HG02840 (cell line): ENCODE results near the gene ZNF76.
A peak's percentile ranks its signal among the peaks of the same experiment; 100 is the strongest.
"Not testable (repeated sequence)": the region's sequence is repeated elsewhere in the genome, so short reads cannot be mapped to it uniquely, and the experiment has no call there.

Source experiments
- ATAC-seq: cut with Tn5 transposase; IDR thresholded peaks from one replicate; pipeline ENCODE4 v1.9.1; 2021; ENCODE audit warnings: mild to moderate bottlenecking, moderate library complexity, moderate number of reproducible peaks; ENCODE audit not compliant: unreplicated experiment, low FRiP score

The ZNF76 gene

DNA sequence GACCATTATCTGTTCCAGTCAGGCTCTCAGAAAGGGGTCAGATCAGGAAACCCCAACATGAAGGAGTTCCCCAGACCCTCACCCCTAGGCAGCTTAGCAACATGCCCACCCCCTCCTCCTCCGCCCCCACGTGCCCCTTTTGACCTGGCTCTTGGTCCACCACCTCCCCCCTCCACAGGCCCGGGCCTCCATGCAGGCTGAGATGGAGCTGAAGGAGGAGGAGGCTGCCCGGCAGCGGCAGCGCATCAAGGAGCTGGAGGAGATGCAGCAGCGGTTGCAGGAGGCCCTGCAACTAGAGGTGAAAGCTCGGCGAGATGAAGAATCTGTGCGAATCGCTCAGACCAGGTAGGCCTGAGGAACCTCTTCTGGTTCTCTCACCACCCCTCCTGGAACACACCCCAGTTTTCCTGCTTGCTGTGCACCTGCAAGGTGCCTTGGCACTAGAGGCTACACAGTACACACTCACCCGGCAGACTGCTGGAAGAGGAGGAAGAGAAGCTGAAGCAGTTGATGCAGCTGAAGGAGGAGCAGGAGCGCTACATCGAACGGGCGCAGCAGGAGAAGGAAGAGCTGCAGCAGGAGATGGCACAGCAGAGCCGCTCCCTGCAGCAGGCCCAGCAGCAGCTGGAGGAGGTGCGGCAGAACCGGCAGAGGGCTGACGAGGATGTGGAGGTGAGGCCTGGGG lies 60.0 kb downstream of the ZNF76 start:
- no peak for ATAC-seq

DNA sequence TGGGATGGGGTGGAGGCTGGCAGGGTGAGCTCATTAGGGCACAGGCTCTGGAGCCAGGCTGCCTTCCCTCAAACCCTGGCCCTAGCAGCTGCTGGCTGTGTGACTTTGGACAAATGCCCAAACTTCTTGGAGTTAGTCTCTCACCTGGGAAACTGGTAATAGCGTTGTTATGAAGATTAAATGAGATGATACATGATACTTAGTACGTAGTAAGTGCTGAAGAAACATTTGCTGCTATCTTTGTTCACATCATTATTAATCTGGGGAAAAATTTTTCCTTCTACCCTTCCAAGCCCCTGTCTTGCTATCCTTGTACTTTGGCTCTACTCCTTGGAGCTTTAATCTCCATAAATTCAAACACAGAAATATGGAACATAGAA lies 60.5 kb downstream of the ZNF76 start:
- no peak for ATAC-seq

DNA sequence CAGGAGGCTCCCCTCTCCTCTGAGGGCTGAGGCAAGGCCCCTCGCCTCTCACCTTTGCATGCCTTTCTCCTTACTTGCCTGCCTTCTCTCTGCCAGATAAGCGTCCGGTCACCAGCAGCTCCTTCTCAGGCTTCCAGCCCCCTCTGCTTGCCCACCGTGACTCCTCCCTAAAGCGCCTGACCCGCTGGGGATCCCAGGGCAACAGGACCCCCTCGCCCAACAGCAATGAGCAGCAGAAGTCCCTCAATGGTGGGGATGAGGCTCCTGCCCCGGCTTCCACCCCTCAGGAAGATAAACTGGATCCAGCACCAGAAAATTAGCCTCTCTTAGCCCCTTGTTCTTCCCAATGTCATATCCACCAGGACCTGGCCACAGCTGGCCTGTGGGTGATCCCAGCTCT lies 61.6 kb downstream of the ZNF76 start:
- no peak for ATAC-seq

DNA sequence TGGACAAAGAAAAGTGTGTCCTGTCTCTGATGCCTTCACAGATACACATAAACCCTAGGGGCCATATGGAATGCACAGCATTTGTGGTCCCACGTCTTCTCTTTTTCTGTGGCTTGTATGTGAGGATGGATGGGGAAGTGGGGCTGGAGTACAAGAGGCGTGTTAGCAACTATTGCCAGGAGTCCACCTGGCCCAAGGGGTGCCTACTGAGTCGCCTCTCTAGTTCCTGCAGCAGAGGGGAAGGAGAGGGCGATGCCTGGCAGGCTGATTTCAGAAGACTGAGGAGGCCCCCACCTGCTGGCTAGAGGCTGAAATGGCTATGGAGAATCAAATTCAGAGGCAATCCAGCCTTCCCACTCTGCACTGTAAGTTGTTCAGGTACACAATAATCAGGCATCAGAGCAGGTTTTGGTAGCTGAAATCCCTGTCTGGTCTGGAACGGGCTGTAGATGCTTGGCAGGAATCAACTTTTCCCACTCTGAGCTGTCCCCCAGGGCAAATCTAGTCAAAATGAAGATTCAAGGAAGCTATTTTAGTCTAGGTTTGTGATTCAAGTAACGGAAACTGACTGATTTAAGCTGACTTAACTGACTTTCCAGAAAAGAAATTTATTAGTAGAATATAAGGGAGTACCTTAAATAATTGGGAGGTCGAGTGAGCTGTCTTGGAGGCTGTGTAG lies 68.0 kb downstream of the ZNF76 start:
- ATAC-seq = no peak

DNA sequence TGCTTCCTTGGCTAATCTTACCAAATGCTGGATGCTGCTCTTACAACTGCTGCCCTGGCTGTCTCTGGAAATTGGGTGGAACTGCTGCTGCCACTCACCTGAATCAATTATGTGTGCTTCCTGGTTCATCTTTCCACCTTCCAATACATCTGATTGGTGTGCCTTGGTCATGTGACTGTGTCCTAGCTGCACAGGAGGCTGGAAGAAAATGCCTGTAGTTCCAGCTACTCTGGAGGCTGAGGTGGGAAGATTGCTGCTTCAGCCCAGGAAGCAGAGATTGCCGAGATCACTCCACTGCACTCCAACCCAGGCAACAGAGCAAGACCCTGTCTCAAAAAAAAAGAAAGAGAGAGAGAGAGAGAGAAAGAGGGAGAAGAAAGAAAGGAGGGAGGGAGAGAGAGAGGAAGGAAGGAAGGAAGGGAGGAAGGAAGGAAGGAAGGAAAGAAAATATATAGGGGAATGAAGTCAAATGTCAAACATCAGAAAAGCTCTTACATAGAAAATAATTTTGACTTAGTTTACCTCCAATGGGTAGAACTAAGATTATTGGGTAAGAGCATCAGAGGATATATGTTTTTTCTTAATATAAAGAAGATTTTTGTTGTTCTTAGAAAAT lies 68.7 kb downstream of the ZNF76 start:
- ATAC-seq = no peak

DNA sequence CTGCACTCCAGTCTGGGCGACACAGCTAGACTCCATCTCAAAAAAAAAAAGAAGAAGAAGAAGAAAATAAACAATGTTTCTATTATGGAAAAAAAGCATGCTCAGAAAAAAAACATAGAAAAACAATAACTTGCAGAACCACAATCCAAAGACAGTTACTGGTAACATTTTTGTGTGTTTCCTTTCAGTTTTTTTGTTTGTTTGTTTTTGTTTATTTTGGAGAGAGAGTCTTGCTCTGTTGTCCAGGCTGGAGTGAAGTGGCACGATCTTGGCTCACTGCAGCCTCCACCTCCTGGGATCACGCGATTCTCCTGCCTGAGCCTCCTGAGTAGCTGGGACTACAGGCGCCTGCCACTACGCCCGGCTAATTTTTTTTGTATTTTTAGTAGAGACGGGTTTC lies 69.4 kb downstream of the ZNF76 start:
- ATAC-seq = not testable (repeated sequence)

DNA sequence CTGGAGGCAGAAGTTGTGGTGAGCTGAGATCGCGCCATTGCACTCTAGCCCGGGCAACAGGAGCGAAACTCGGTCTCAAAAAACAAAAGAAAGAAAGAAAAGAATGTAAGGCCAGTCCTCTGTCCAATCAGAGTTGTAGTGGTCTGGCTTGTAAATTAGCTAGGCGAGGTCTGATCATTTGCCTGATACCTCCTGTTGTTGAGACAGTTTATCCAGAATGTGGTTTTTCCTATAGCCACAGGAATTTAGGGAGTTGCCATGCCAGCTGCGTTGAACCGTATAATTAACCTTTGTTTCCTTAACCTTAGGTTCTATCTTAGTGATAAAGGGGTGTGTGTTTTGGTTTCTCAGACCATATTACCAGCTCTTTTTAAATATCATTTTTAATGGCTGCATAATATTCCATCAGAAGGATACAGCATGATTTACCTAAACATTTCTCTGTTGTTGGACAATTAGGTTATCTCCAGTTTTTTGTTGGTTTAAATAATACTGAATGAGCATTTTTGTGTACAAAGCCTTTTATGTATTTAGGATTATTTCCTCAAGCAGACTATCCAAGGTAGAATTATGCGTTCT lies 71.1 kb downstream of the ZNF76 start:
- no peak for ATAC-seq

DNA sequence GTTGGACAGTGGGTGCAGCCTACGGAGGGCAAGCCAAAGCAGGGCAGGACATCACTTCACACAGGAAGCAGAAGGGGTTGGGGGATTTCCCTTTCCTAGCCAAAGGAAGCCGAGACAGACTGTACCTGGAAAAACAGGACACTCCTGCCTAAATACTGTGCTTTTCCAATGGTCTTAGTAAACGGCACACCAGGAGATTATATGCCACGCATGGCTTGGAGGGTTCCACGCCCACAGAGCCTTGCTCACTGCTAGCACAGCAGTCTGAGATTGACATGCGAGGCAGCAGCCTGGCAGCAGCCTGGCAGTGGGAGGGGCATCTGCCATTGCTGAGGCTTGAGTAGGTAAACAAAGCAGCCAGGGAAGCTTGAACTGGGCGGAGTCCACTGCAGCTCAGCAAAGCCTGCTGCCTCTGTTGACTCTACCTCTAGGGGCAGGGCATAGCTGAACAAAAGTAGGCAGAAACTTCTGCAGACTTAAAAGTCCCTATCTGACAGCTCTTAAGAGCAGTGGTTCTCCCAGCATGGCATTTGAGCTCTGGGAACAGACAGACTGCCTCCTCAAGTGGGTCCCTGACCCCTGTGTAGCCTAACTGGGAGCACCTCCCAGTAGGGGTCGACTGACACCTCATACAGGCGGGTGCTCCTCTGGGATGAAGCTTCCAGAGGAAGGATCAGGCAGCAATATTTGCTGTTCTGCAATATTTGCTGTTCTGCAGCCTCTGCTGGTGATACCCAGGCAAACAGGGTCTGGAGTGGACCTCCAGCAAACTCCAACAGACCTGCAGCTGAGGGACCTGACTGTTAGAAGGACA lies 72.7 kb downstream of the ZNF76 start:
- not testable (repeated sequence) for ATAC-seq

DNA sequence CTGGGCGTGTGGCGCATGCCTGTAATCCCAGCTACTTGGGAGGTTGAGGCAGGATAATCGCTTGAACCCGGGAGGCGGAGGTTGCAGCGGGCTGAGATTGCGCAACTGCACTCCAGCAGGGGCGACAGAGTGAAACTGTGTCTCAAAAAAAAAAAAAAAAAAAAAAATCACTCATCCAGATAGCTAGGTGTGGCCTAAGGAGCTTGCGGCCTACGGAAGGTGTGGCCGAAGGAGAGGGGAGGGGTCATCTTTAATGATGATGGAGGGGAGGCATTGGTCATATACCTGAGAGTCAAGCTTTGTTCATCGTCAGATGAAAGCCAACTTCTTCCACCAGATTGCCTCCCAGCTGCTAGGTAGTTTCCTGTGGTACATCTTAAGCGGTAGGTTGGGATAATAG lies 82.0 kb downstream of the ZNF76 start:
- ATAC-seq = no peak

DNA sequence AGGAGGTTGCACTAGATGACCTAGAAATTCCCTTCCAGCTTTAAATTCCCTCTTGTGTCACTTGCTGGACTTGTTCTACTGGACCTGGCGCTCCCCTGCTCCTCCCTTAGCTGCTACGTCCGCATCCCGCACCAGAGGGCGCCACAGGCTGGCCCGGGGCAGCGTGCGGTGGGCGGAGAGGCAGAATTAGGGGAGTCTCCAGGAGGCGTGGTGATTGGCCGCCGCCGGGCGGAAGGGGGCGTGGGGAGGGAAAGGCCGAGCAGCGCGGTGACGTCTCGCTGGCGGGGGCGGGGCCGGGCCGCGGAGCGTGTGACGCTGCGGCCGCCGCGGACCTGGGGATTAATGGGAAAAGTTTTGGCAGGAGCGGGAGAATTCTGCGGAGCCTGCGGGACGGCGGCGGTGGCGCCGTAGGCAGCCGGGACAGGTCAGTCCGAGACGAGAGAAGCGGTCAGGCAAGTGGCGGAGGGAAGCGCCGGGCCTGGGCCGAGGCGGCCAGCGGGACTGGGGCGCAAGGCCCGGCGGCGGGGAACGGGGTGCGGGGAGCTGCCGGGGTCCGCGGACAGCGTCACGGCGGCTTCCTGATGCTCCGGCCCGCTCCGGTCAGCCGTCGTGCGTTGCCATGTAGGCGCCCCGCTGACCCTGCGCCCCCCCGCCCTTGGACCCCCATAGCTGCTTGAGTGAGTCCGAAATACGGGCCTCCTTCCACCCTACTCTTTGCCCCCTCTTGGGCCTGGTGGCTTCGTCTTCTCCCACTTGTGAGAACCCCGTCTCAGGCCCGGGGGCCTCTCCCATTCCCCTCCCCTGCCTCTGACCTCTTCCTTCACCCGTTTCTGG lies 82.9 kb downstream of the ZNF76 start, which contains the start of gene PPARD:
PPARD (plus strand) TSS at position 301 of the 834 bp plus-strand sequence. CDS start 68,530 bp downstream, outside the sequence.
- ATAC-seq = peak; percentile 98

DNA sequence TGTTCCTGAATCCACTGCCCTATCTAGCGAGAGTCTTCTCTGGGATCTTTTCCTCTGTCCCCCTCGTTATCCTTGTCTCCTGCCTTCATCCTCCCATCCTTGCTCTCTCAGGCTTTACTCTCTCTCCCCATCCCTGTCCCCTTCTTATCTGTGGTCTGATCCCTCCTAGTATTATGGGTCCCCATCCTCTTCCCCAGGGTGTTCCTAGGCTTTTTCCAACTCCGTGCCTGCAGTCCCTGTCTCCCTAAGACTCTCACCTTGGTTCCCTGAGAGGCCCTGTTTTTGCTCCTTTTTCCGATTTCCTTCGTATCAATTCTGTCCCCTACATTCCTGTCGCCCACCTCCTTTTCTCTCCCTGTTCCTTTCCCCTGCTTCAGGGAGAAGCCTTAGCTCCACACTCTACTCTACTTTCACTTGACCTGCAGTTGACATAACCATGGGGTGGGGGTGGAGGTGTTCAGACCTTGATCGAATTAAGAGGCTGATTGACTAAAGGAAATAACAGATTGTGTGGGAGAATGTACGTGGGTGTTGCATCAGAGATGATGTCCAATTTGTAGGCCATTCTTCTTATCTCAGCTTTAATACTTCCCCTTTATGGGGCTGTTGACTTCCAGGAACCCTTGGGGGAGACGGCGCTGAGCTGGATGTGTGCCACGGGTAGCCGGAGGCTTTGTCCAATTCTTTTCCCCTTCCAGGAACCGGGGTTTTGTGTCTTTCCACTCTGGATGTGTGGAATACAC lies 83.7 kb downstream of the ZNF76 start:
- ATAC-seq = no peak

DNA sequence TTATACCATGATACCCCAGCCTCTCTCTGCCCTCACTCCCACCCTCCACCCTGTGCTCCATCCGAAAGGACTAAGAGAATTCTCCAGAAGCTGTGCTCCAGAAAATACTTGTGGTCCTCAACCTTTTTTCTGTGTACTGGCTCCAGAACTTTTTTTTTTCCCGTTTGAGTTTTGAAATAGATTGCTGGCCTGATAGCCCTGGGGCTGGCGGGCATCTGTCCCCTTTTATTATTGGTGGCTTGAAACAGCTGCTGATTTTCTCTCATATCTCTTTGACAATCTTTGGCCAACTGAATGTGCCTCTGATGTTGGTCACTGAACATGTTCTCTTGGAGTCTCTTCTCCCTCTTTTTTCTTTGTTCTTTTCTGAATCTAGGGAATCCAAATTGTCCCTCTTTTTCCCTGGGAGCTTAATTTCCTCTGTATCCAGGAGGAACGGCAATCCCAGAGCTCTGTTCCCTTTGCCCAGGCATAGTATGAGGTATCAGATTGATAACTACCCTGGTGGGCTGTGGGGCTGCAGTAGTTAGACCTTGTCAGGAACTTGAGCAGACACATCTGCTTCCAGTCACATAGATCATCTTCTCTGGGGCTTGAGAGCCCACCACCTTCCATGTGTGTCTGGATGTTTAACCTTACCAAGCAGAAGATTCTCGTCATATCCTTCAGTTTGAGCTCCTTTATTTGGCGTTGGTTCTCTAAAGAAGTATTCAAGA lies 84.5 kb downstream of the ZNF76 start:
- no peak for ATAC-seq
